ENCODE measurements around the gene USP40.

DNA sequence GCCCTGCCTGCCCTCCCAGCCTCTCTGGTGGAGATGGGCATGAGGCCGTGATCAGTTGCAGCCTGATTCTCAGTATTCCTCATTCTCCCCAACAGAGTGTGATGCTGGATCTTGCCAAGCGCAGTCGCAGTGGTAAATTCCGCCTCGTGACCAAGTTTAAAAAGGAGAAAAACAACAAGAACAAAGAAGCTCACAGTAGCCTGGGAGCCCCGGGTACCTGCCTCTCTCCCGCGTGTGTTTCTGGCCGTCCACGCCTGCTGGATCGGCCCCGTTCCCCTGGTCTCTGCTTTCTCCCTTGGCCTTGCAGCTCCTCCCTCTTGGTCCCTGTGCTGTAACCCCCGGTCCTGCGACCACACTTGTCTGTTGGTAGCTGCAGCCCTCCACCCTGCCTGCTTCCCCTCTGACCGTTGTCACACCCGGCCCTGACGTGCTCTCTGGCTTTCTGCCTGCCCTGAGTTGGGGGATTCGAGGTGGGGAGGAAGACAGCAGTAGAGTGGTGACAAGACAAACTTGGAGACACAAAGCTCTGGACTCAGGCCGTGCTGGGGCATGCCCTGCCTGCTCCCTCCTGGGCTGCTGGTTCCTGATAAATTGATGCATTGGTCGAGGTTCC, 99.5 kb downstream of the USP40 start:
- TF ChIP-seq POLR2A (IDR thresholded peaks at IDR 0.05) = no peak
- TF ChIP-seq, protein P1, sequence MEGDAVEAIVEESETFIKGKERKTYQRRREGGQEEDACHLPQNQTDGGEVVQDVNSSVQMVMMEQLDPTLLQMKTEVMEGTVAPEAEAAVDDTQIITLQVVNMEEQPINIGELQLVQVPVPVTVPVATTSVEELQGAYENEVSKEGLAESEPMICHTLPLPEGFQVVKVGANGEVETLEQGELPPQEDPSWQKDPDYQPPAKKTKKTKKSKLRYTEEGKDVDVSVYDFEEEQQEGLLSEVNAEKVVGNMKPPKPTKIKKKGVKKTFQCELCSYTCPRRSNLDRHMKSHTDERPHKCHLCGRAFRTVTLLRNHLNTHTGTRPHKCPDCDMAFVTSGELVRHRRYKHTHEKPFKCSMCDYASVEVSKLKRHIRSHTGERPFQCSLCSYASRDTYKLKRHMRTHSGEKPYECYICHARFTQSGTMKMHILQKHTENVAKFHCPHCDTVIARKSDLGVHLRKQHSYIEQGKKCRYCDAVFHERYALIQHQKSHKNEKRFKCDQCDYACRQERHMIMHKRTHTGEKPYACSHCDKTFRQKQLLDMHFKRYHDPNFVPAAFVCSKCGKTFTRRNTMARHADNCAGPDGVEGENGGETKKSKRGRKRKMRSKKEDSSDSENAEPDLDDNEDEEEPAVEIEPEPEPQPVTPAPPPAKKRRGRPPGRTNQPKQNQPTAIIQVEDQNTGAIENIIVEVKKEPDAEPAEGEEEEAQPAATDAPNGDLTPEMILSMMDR (IDR thresholded peaks at IDR 0.05) = no peak
- no peak for TF ChIP-seq EP300 (IDR thresholded peaks at IDR 0.05)
- no peak for TF ChIP-seq POLR2AphosphoS5 (IDR thresholded peaks at IDR 0.05)
